Astrocyte (in vitro differentiated cells and primary cell): ENCODE measurements around the gene ESRRG.

Experiments used
- EZH2 ChIP-seq: IDR thresholded peaks from 2 replicates; pipeline ENCODE4 v1.6.1; 2012; ENCODE audit warnings: mild to moderate bottlenecking, low read length, inconsistent platforms; ENCODE audit not compliant: insufficient read depth
- TF ChIP-seq, protein P1 (sequence below): IDR thresholded peaks from 2 replicates; pipeline ENCODE4 v1.5.1; 2011; ENCODE audit warnings: low read depth, mild to moderate bottlenecking, inconsistent platforms, low read length, moderate library complexity; ENCODE audit not compliant: insufficient read depth

DNA sequence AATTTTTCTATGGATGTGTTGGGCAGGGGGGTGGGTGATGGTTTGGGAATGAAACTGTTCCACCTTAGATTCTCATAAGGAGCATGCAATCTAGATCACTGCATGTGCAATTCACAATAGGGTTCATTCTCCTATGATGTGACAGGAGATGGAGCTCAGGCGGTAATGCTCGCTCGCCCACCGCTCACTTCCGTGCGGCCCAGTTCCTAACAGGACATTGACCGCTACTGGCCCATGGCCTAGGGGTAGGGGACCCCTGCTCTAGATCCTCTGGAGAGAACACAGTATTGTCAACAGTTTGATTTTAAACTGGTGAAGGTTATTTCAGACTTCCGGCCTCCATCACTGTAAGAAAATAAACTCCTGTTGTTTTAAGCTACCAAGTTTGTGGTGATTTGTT lies 245.0 kb downstream of the ESRRG start:
- TF ChIP-seq, protein P1, sequence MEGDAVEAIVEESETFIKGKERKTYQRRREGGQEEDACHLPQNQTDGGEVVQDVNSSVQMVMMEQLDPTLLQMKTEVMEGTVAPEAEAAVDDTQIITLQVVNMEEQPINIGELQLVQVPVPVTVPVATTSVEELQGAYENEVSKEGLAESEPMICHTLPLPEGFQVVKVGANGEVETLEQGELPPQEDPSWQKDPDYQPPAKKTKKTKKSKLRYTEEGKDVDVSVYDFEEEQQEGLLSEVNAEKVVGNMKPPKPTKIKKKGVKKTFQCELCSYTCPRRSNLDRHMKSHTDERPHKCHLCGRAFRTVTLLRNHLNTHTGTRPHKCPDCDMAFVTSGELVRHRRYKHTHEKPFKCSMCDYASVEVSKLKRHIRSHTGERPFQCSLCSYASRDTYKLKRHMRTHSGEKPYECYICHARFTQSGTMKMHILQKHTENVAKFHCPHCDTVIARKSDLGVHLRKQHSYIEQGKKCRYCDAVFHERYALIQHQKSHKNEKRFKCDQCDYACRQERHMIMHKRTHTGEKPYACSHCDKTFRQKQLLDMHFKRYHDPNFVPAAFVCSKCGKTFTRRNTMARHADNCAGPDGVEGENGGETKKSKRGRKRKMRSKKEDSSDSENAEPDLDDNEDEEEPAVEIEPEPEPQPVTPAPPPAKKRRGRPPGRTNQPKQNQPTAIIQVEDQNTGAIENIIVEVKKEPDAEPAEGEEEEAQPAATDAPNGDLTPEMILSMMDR: no peak
- TF ChIP-seq EZH2: no peak
